HG03354 (cell line): ENCODE results near the gene OSBPL5.

Source experiments
- ATAC-seq: cut with Tn5 transposase; IDR thresholded peaks from one replicate; pipeline ENCODE4 v1.9.1; 2021; ENCODE audit warnings: mild to moderate bottlenecking; ENCODE audit not compliant: unreplicated experiment, poor library complexity, severe bottlenecking

OSBPL5 gene

DNA sequence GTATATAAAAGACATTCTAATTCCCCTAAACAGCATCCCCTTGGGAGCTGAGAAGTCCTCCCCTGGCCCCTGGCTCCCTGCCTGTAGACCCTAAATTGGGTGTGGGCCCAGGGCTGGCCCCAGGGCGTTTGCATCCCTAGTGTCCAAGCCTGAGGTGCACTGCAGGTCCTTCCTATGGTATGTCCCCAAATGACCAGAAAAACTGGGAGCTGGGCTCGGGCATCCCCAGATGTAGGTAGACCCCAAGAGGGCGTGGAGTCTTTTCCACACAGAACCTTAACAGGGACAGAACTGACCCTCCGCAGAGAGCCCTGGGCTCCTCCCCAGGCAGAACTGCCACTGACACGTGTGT lies 782 bp upstream of the OSBPL5 start:
- no peak for ATAC-seq

- no peak for ATAC-seq
Measured at GRCh38 chr11:3164552-3165151, 458 bp downstream of the OSBPL5 start.

- no peak for ATAC-seq
Measured at GRCh38 chr11:3164138-3164551, 965 bp downstream of the OSBPL5 start.

DNA sequence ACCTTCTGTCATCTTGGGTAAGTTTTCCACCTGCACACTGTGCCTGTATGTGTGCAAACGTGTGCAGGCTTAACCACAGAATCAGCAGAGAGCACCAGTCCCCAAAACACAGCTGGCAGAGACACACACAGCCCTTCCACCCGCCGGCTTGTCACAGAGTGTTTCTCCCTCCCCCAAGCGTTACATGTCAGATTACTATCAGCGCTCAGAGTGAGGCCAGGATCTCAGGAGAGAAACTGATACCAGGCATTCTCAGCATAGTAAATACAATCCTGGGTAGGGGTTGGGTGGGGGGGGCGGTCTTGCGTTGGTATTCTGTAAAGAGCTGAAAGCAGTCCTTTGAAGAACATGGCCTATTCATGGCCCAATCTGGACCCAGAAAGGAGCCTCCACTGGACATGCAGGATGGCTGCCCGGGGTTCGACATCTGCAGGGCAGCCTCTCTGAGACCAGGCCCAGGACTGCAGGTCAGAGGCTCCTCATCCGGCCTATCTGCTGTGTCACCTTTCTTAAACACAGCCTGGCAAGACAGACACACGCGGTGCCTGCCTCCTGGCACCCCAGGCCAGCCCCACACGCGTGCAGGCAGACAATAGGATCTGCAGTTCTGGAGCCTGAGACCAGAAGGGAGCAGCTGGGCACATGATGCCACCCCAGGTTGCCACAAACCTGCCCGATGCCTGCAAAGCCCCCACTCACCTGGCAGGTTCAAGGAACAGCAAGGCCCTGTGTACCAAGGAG lies 1.7 kb downstream of the OSBPL5 start:
- ATAC-seq: no peak

DNA sequence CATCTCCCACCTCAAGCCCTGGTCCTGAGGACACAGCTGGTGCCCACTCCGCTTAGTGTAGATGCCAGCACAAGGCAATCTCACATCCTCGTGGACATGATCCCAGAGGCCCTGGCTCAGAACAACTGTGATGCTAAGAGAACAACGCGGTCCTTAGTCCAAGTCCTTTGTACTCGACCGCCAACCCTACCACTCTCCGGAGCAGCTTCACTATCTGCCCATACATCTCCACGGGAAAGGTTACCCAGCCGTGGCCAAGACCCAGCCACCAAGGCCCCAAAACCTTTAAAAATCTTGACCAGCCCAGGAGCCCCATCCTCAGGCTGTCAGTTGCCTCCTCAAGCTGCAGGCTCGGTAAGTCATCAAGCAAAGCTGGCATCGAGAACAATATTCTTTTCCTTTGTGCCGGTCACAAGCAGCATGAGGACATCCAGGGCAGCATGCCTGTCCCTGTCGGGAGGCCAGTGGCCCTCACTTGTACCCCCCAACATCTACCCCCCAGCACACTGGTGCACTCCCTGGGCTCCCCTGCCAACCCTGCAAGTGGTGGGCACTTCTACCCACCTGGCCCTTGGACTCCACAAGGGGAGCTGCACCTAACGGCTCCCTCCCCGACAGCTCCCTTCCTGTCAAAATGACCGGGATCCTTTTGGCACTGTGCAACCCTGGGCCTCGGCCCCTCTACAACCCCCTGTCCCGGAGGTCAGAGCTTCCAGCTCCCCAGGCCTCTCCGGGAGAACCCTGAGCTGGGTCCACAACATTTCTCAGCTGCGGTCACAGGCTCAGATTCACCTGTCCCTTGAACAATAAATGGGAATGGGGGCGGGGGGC lies 2.5 kb downstream of the OSBPL5 start:
- ATAC-seq: no peak

DNA sequence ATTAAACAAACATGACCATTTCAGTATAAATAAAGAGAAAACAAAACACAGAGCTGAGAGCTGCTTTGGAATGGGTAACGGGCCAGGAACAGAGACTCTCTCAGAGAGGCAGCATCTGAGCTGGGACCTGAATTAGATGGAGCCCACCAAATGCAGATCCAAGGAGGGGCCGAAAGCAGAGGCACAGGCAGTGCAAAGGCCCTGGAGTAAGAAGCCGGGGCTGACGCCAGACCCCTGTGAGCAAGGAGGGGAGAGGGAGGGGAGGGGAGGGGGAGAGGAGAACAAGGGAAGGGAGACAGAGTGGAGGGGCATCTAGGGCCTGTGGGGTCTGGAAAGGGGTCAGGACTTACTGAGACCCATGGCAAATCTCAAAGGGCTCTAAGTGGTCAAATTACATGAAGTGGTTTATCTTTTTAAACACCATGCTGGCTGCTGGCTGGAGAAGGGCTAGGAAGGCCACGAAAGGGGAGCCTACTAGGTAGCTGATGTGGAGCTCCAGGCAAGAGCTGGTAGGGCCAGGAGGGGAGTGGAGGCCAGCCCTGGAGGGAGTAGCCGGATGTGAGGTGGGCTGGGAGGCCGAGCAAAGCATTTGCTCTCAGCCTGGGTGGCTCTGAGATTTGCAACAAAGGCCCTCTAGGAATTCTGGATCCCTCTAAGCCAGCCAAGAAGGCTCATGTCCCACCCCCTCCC lies 3.2 kb downstream of the OSBPL5 start:
- no peak for ATAC-seq

- ATAC-seq: no peak
Measured at GRCh38 chr11:3161309-3161708, 3.8 kb downstream of the OSBPL5 start.

- no peak for ATAC-seq
Measured at GRCh38 chr11:3160252-3161031, 4.7 kb downstream of the OSBPL5 start.

GRCh38 chr11:3159296-3160190 lies 5.6 kb downstream of the OSBPL5 start:
- no peak for ATAC-seq

GRCh38 chr11:3158821-3159220 lies 6.3 kb downstream of the OSBPL5 start:
- ATAC-seq: no peak

- ATAC-seq: no peak
Measured at GRCh38 chr11:3158131-3158591, 6.9 kb downstream of the OSBPL5 start.

DNA sequence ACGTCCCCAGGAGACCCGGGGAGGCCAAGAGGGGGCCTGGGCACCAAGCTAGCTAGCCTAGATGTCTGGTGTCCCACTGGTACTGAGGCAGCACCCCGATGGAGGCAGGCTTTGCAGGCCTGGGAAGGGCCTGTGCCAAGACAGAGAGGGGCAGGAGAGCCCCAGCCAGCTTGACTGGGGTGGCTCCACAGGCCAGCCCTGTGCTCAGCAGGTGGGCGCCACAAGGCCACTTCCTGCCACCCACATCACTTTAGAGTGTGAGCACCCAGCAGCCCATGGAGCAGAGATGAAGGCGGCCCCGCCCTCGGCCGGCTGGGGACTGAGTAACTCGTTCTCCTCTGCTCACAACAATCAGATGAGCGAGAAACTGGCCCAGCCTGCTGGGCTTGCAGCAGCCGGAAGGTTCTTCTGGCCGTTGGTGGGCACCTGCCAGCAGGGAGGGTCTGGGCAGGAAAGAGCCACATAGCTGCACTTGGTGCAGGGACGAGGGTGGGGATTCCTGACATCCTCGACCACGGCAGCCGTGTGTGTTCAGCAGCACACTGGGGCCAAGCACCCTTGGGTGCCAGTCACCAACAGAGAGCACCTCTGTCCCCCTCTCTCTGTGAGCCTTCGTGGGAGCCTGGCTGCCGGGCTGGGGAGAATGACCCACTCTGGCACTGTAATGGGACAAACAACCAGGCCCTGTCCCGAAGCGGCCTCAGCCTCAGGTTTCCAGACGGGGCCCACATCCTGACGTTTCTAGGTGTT lies 7.6 kb downstream of the OSBPL5 start:
- ATAC-seq: no peak

DNA sequence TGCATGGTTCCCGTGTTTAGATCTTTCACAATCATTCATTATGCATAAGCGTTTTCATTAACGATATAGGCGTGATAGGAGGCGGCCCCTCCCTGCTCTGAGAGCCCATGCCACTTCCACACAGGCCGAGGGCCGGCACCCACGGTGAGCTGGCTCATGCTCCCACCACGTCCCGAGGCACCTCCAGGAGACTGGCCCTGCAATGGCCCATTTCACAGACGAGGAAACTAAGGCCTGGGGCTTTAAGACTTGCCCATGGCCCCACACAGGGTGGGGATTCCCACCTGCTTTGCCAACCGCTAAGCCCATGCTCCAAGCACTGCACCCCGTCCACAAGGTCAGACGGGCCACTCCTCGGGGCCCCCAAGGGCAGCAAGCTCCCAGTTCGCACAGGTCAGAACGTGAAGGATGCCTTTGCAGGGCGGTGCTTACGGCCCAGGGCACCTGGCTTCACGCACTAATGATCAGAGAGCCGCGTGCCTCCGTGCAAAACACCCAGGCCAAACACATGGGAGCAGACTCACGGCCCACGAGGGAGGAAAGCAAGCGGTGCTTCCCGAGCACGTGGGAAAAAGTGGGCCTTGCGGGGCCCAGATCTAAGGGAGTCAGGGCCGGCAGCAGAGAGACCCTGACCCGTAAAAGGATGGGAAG lies 8.3 kb downstream of the OSBPL5 start:
- no peak for ATAC-seq

DNA sequence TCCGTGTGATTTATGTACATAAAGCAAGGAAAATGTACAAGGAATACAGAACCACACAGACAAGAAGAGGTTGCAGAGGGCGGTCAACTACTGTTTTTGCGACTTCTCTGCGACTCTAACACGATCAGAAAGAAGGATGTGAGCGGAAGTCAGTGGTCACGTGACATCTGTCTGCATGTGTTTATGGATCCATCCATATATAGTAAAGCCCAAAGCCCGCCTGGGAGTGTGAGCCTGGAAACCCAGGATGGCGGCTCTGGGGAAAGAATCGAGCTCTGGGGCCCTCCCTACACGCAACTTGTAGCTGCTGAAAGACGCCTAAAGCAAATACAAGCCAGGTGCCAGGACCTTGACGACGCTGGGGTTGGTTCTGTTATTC lies 8.8 kb downstream of the OSBPL5 start:
- no peak for ATAC-seq

DNA sequence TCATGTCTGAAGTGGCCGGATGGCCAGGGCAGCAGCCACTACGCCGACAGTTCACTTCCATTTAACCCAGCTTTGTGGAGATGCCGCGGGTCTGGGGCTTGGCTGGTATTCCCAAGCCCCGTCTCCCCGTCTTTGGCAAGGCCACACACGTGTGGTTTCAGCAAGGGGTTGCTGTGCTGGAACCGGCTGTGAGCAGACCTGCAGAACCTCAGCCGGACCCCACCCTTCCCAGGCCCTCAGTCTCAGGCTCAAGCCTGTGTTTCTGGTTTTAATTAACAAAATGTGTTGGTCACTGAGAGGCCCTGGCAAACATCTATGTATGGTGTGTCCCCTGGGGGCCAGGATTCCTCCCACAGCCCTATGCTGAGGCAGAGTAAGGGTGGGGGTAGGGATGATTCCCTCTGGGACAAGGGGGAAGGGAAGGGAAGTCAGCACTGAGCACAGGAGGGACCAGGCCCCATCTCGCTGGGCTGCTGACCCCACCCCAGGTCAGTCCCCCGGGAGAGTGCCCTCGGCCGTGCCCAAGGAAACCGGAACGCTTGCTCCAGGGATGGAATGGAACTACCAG lies 9.3 kb downstream of the OSBPL5 start:
- ATAC-seq: no peak

- ATAC-seq: no peak
Measured at GRCh38 chr11:3155216-3155615, 9.9 kb downstream of the OSBPL5 start.

GRCh38 chr11:3154001-3154599 lies 11.0 kb downstream of the OSBPL5 start:
- no peak for ATAC-seq
